Transverse colon (tissue), 3 donors: ENCODE results near the gene SEC61G.

Source experiments
- CTCF ChIP-seq, 5 experiments: fragments of 200-600 bp in 3 of 5; fragments of 450-650 bp in 2 of 5; sonication (generic) in 3 of 5; IDR thresholded peaks; 1 replicate in 2 of 5; 2 replicates in 3 of 5; pipeline ENCODE4 v1.5.1; 2016 to 2017; ENCODE audit warnings: antibody characterized with exemption in 5 of 5, inconsistent platforms in 3 of 5, mild to moderate bottlenecking in 2 of 5, moderate library complexity in 1 of 5
- POLR2A ChIP-seq: fragments of 450-650 bp; IDR thresholded peaks from one replicate; pipeline ENCODE4 v1.6.1; 2016; ENCODE audit warnings: antibody characterized with exemption, mild to moderate bottlenecking, moderate library complexity

- TF ChIP-seq CTCF (IDR thresholded peaks at IDR 0.05) (no peak), POLR2A (no peak)
These were observed 47.0 kb downstream of the SEC61G start for GRCh38 chr7:54711900-54712595.
